NCI-H1417 (cell line): ENCODE results near the gene AP1G1.
"Not testable (repeated sequence)": the region's sequence is repeated elsewhere in the genome, so short reads cannot be mapped to it uniquely, and the experiment has no call there.

Experiments used
- DNase-seq, 3 experiments: peaks; one replicate each; lab custom pipeline; 2025; lab: John Stamatoyannopoulos, UW

The AP1G1 gene

GRCh38 chr16:71807905-71808592 lies 585 bp downstream of the AP1G1 start:
- DNase-seq, result peak in 2 of 3 experiments; percentile 48 to 62

GRCh38 chr16:71803305-71803690 lies 5.3 kb downstream of the AP1G1 start:
- DNase-seq, result no peak

GRCh38 chr16:71796501-71797097 lies 12.0 kb downstream of the AP1G1 start:
- no peak for DNase-seq

- DNase-seq, result no peak
Observed at GRCh38 chr16:71794943-71795342, 13.7 kb downstream of the AP1G1 start.

GRCh38 chr16:71794018-71794417 lies 14.6 kb downstream of the AP1G1 start:
- DNase-seq, result no peak

GRCh38 chr16:71792176-71792575 lies 16.5 kb downstream of the AP1G1 start:
- no peak for DNase-seq

GRCh38 chr16:71790329-71790728 lies 18.3 kb downstream of the AP1G1 start:
- not testable (repeated sequence) for DNase-seq

- DNase-seq, result no peak
Observed at GRCh38 chr16:71789136-71789535, 19.5 kb downstream of the AP1G1 start.

GRCh38 chr16:71788578-71788977 lies 20.1 kb downstream of the AP1G1 start:
- no peak for DNase-seq

- not testable (repeated sequence) for DNase-seq
Observed at GRCh38 chr16:71785143-71785542, 23.5 kb downstream of the AP1G1 start.

GRCh38 chr16:71784093-71784492 lies 24.5 kb downstream of the AP1G1 start:
- DNase-seq, result no peak

- DNase-seq, result no peak
Observed at GRCh38 chr16:71781741-71782140, 26.9 kb downstream of the AP1G1 start.

- no peak for DNase-seq
Observed at GRCh38 chr16:71780521-71781089, 28.0 kb downstream of the AP1G1 start.

GRCh38 chr16:71778780-71779179 lies 29.9 kb downstream of the AP1G1 start:
- DNase-seq, result no peak

GRCh38 chr16:71777329-71777728 lies 31.3 kb downstream of the AP1G1 start:
- no peak for DNase-seq

GRCh38 chr16:71775949-71776348 lies 32.7 kb downstream of the AP1G1 start:
- no peak for DNase-seq

- no peak for DNase-seq
Observed at GRCh38 chr16:71771571-71771970, 37.1 kb downstream of the AP1G1 start.

GRCh38 chr16:71769222-71769621 lies 39.4 kb downstream of the AP1G1 start:
- no peak for DNase-seq

GRCh38 chr16:71767060-71767900 lies 41.4 kb downstream of the AP1G1 start:
- DNase-seq, result no peak

- DNase-seq, result no peak
Observed at GRCh38 chr16:71762186-71762585, 46.4 kb downstream of the AP1G1 start.

- no peak for DNase-seq
Observed at GRCh38 chr16:71761097-71761496, 47.5 kb downstream of the AP1G1 start.

- no peak for DNase-seq
Observed at GRCh38 chr16:71758293-71758760, 50.3 kb downstream of the AP1G1 start.
